Fibroblast of the conjunctiva (primary cell): ENCODE data around the gene FOXI2.

Source experiments
- DNase-seq: peaks from one replicate; pipeline ENCODE4 v3.0.0-alpha.2; 2010; ENCODE audit warnings: low read depth

The FOXI2 gene

DNA sequence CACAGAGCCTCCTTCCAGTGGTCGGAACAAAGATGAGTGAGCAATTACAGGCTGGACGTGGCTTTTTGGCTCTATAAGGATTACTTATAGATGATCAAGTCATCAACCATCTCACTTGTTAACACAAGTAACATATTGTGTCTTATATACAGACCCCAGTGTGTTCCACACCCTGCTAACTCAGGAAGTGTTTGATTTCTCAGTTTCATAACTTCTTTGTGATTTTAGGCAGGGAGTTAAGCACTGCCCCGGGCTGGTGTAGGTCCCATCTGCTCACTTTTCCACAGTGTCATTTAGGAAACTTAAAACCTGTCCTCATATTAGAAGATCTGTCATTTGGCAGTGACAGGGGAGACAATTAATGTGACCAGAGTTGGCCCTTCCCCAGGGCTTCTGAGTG is 6.2 kb downstream of the FOXI2 start:
- DNase-seq: no peak

DNA sequence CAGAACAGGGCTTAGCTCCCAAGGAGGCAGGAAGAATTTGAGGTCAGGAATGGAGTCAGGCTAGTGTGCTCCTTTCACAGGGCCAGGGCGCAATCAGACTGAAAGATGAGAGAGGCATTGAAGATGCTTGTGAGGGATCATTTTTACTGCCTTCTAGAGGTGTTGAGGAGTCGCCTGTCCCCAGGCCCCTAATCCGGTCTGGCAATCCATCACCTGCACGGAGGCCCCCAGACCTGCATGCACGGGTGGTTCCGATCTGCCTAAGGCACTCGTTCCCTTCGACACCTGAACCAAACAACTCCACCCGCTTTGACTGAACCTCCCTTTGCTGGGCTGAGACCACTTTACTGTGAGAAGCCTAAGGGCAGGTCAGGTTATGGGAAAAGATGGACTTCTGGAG is 8.0 kb downstream of the FOXI2 start:
- DNase-seq: no peak

DNA sequence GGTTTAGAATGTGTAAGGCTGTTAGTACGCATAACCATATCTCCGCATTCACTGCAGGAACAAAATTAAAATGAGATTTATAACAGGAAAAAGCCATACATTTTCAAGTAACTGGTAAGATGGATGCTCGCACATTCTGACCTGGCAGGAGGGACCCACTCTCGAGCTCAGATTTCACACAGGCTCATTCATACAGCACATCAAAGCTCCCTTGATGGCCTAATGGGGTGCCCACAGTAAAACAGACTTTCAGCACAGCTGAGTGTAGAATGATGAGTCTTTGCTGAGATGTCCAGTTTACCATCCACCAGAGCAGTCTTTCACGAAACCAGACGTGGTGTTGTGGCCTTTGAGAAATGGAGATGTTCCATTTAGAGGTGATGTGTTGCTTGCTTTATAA is 8.9 kb downstream of the FOXI2 start:
- no peak for DNase-seq

DNA sequence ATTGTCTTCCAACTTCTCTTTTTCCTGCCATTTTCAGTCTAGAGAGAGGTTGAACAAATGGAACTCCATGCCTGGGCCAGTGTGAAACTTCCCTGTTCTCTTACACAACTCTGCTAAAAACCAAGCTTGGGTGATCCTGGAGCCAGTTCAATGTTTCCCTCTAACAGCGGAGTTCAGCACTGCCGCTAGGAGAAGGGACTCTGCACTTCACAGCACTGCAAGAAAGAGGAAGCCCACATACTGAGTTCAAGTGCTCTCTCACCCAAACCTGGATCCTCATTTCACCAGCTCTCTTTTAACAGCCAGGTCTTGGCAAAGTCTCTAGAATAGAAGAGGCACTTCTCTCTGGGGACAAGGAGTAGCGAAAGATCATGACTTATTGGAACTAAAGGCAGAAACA is 18.8 kb downstream of the FOXI2 start:
- no peak for DNase-seq

DNA sequence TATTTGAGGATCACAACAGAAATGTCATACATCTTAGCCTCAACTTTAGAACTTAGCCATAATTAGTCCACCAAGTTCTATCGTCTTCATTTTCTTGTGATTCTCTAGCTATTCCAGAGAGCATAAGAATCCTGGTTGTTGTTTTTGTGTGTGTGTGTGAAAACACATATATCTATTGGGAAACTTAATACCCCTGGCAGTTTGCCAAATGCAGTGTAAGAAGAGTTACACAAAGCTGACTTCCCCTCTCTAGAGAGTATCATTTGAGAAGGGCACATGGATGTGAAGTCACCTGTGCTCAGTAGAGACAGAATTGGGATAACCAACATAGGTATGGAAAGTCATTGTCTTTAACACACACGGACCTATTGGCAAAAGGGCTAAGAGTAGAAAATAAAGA is 19.3 kb downstream of the FOXI2 start:
- DNase-seq: no peak

DNA sequence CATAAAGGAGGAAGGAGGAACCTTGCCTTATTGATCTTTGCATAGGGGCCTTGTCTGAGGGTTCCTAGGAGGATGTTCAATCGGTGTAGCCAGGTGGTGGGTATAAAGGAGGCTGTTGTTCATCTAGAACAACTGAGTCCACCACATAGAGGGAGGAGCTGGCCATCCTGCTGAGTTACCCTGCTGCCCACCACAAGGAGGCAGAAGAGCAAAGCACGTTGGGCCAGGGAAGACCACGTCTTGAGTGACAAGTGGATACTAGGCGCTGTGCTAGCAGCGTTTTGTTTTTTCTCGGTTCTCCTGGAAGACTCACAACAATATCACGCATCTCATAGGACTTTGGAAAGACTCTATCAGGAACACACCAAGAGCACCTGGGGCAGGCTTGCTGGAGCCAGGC is 20.0 kb downstream of the FOXI2 start:
- DNase-seq: no peak

DNA sequence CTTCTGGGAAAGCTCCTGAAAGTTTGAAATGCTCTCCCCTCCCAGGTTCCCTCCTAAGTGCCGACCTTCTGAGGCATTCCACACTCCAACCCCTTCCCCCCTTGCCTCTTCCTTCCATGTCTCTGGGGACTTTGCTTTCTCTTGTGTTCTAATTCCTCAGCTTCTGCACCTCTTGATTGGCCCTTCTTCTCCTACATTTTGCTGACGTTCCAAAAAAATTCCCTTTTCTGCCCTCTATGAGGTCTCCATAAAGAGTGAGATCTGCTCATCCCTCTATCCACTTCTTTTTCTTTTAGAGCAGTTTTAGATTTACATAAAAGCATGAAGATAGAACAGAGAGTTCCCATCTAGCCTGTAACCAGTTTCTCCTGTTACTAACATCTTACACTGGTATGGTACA is 22.3 kb downstream of the FOXI2 start:
- DNase-seq: no peak

DNA sequence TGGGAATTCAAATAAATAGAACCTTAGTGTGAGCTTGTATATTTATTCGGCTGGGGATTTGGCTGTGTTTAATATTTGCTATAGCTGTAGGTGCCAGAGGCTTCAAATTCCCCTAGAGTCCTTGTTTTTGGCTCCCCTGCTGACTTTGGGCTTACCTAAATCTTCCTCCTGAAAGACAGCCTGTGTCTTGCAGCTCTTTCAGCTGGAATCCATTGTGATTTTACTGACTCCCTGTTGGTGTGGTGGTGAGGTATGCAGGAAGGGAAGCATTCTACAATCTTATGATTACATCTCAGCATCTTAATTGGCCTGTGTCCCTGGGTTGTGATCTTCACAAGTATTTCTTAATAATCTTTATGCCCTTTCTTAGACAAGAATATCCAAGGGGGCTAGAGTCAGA is 25.9 kb downstream of the FOXI2 start:
- DNase-seq: no peak

DNA sequence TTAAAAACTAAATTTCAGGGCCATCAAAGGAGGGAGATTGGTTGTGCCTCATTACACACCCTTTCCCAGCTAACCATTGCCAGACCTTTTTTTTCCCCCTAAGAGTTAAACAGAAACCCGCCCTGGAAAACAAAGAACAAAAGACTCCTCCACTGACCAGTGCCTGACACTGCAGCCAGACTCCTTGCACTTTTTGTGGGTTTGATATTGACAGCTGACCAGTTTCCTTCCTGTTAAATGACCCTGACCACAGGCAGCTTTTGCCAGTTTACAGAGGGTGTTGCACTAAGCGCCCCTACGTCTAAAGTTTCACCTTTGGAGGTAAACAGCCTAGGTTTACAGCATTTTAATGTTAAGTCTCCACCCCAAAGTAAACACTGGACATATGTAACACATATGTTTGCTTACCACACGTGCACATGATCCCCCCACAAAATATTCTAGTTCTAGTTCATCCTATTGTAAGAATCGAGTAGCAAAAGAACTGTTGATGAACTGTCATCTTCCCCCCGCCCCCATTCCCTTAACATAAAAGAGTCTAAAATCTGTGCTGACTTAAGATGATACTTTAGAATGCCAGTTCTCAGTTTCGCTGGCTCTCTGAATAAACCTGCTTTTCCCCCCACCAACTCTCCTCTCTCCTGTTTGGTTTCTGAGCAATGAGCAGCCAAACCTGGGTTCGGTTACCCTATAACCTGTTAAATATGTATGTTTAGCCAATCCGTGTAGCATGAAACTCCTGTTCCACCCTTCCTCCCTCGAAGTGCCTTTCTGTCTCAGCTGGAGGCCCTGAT is 38.0 kb downstream of the FOXI2 start:
- no peak for DNase-seq

DNA sequence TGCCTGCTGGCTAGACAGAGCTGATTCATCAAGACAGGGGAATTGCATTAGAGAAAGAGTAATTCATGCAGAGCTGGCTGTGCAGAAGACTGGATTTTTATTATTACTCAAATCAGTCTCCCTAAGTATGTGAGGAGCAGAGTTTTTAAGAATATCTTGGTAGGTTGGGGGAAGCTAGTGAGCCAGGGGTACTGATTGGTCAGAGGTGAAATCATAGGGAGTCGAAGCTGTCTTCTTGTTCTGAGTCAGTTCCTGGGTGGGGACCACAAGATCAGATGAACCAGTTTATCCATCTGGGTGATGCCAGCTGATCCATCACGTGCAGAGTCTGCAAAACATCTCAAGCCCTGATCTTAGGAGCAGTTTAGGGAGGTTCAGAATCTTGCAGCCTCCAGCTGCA is 39.8 kb downstream of the FOXI2 start:
- DNase-seq: no peak

DNA sequence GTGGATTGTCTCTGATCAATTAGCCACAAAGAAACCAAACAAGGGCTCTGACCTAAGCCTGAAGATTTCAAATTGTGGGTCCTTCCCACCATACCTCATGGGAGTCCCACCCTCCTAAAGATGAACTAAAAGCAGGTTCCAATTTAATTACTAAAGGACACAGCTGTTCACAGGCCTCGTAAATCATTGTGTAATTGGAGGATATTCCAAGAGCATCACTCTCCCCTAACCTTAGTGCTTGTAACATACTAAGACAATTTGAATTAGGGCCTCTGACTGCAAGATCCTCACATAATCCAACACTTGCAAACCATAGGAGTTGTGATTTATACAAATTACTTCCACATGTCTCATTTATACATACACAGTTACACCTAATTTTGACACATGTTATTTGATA is 44.4 kb downstream of the FOXI2 start:
- DNase-seq: no peak

DNA sequence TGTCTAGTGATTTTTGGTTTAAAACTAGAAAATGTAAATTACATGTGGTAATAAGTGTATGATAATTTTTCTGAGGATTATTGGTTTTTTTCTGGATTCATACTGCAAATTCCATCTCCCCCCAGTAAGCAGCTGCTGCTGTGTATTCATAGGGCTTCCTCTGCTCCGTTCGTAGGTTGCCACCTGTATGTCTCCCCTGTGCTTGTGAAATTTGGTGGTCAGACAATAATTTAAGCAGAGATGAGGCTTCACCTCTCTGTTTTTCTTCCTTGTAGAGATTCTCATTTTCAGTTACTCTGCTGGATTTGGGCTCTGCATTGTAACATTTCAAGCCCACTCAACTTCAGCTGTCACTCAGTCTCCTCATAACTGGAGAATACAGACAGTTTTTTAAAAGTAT is 50.9 kb downstream of the FOXI2 start:
- DNase-seq: no peak

DNA sequence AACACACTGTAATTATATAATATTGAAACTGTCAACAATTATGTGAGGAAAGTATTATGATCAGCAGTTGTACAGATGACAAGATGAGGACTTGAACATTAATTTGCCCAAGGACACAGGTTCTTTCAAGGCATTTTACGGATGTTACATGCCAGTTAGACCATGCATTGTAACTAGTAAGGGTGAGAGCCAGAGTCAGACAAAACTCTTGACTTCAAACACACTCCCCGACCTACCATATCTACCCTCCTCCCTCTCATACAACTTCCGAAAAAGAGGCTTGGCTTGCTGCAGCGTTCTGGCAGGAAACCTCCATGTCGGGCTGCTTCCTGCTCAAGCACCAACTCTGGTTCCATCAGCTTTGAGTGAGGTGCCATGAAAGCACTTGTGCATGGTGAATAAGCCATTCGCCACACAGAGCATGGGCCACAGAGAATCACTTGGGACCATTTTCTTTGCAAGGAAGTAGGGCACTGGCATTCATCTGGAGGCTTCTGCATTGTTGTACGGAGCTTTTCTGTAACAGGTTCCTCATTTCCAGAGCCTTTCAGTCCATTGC is 53.2 kb downstream of the FOXI2 start:
- DNase-seq: no peak
